Mammary epithelial cell (primary cell): ENCODE measurements around the gene BACH1.

ENCODE experiments used
- CTCF ChIP-seq, 2 donors: IDR thresholded peaks in 1 of 2; conservative IDR thresholded peaks in 1 of 2; 2 replicates each; pipeline ENCODE4 v1.5.1; 2011 to 2012; ENCODE audit warnings: inconsistent platforms in 2 of 2, low read length in 2 of 2, mild to moderate bottlenecking in 2 of 2, control low read depth in 1 of 2, low read depth in 1 of 2; ENCODE audit not compliant: insufficient read depth in 1 of 2; ENCODE audit errors: extremely low read depth in 1 of 2
- EZH2 ChIP-seq: IDR thresholded peaks from 2 replicates; pipeline ENCODE4 v1.6.1; 2012; ENCODE audit warnings: low read length, inconsistent platforms, borderline replicate concordance

- TF ChIP-seq CTCF (conservative IDR thresholded peaks at IDR 0.05 in 1 of 2, IDR thresholded peaks at IDR 0.05 in 1 of 2; ENCODE audit: extremely low read depth in 1 of 2, insufficient read depth in 1 of 2, low read depth in 1 of 2, low read length in 2 of 2): no peak
- no peak for TF ChIP-seq EZH2
Measured at GRCh38 chr21:29305561-29305960, 6.8 kb downstream of the BACH1 start.
